ENCODE data around the gene PRRT4.

DNA sequence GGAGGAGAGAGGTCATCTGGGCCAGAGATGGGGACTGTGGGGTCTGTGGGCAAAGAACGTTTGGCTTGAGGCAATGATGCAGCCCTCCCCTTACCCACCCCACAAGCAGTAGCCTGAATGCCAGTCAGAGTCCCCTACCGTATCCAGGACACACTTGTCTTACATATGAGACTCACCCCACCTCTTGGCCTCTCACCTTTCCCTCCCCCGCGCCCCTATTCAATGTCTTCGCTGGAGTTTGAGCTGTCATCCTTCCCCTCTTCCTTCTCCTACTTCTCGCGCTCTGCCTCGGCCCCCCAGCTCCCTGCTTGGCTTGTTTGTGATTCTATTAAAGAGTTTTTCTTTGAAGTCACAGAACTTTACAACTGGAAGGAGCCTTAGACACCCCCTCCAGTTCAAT, 8.9 kb downstream of the PRRT4 start:
- TF ChIP-seq, protein P1, sequence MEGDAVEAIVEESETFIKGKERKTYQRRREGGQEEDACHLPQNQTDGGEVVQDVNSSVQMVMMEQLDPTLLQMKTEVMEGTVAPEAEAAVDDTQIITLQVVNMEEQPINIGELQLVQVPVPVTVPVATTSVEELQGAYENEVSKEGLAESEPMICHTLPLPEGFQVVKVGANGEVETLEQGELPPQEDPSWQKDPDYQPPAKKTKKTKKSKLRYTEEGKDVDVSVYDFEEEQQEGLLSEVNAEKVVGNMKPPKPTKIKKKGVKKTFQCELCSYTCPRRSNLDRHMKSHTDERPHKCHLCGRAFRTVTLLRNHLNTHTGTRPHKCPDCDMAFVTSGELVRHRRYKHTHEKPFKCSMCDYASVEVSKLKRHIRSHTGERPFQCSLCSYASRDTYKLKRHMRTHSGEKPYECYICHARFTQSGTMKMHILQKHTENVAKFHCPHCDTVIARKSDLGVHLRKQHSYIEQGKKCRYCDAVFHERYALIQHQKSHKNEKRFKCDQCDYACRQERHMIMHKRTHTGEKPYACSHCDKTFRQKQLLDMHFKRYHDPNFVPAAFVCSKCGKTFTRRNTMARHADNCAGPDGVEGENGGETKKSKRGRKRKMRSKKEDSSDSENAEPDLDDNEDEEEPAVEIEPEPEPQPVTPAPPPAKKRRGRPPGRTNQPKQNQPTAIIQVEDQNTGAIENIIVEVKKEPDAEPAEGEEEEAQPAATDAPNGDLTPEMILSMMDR (conservative IDR thresholded peaks at IDR 0.05; ENCODE audit: low read depth in 2 of 2): no peak
- TF ChIP-seq EZH2phosphoT487 (IDR thresholded peaks at IDR 0.05; ENCODE audit: unreplicated experiment): no peak
